Testis (tissue), 3 donors: Measurements from ENCODE around the gene DLGAP4. TPM values are rescaled to one million over a fixed set of nuclear protein-coding genes. Genes with fewer than 3 reads are reported as not detected.
"Not testable (repeated sequence)": the region's sequence is repeated elsewhere in the genome, so short reads cannot be mapped to it uniquely, and the experiment has no call there.

Source experiments
- DNase-seq: peaks from one replicate; pipeline ENCODE4 v3.0.0-alpha.2; 2019
- H3K27ac ChIP-seq, 2 donors: fragments of 200-600 bp; sonication (generic); one replicate each; pipeline ENCODE4 v1.5.1; 2019
- H3K27me3 ChIP-seq: fragments of 200-600 bp; sonication (generic); one replicate; pipeline ENCODE4 v1.5.1; 2019
- H3K36me3 ChIP-seq: fragments of 200-600 bp; sonication (generic); one replicate; pipeline ENCODE4 v1.5.1; 2017; ENCODE audit warnings: low read depth; ENCODE audit errors: missing control alignments
- H3K4me1 ChIP-seq: fragments of 200-600 bp; sonication (generic); one replicate; pipeline ENCODE4 v1.5.1; 2019
- H3K4me3 ChIP-seq, 2 donors: fragments of 200-600 bp; sonication (generic); one replicate each; pipeline ENCODE4 v1.5.1; 2017 to 2019
- H3K9me3 ChIP-seq: fragments of 200-600 bp; sonication (generic); one replicate; pipeline ENCODE4 v1.5.1; 2017
- CTCF ChIP-seq, 3 experiments: fragments of 450-650 bp in 2 of 3; fragments of 200-600 bp in 1 of 3; sonication (generic) in 1 of 3; IDR thresholded peaks; one replicate each; pipeline ENCODE4 v1.5.1; 2016 to 2019; ENCODE audit warnings: antibody characterized with exemption in 3 of 3, mild to moderate bottlenecking in 2 of 3, moderate library complexity in 1 of 3
- POLR2A ChIP-seq: fragments of 450-650 bp; IDR thresholded peaks from one replicate; pipeline ENCODE4 v1.6.1; 2017; ENCODE audit warnings: antibody characterized with exemption, mild to moderate bottlenecking, moderate library complexity
- WGBS, 2 donors: methylation state at CpG; one replicate each; pipeline ENCODE4 v1.1.5; 2018; 5-methylcytosine and 5-hydroxymethylcytosine counted together
- intact Hi-C: fragments of 100-400 bp; cut with DNase I; formaldehyde crosslinking; loops from one replicate; pipeline ENCODE4 v1.15.1; 2023; ENCODE audit warnings: low total_unique reads
- polyA plus RNA-seq: library from polyadenylated mRNA; stranded (reverse); fragments of 350-450 nt; fragmentation: Illumina TruSeq; extraction: RNeasy Lipid Tissue Mini Kit (QIAGEN cat#74804); gene quantifications from one replicate; pipeline ENCODE4 v1.2.3, GENCODE V29; 2014; ENCODE audit warnings: low read depth, low replicate concordance; ENCODE audit not compliant: insufficient read depth
- total RNA-seq, 2 donors: library from RNA; depleted of rRNA; stranded (reverse); fragments of >200 nt; gene quantifications; one replicate each; pipeline ENCODE4 v1.2.3, GENCODE V29; 2016

Gene DLGAP4
- total and polyA plus RNA-seq, 3 donors from 2014 or later, result 69.1 to 110 (median 110) TPM

DNA sequence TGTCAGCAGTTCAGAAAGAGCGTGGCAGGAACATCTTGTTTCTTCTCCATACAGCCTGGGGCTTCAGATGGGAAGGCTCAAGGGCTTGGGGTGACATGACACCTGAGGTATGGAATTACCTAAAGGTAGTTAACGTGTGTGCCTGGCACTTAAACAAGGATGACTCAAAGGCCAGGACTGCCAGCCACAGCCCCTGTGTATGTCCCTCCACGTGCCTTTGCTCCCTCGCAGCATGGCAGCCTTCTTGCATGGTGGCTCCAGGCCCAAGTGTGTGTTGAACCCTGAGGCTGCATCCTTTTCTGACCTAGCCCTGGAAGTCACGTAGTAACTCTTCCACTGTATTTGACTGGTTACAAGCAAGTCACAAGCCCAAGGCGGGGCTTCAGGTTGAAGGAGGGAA, 201.6 kb downstream of the DLGAP4 start:
- DNase-seq, result no peak
- no peaks in the 10 kb centered on the region for H3K9me3 ChIP-seq
- WGBS, 2 donors, result 88 to 94% methylated on average over 4 to 6 of the region's 6 CpGs
- intact Hi-C loops, result no loop called here
- no peaks in the 10 kb centered on the region for H3K4me1 ChIP-seq
- H3K36me3 ChIP-seq, result no peaks in the 10 kb centered on the region
- TF ChIP-seq CTCF (IDR thresholded peaks at IDR 0.05) (no peak), POLR2A (no peak)
- no peaks in the 10 kb centered on the region for H3K27me3 ChIP-seq
- H3K27ac ChIP-seq, result no peak overlapping the region
- H3K4me3 ChIP-seq, result no peak overlapping the region

DNA sequence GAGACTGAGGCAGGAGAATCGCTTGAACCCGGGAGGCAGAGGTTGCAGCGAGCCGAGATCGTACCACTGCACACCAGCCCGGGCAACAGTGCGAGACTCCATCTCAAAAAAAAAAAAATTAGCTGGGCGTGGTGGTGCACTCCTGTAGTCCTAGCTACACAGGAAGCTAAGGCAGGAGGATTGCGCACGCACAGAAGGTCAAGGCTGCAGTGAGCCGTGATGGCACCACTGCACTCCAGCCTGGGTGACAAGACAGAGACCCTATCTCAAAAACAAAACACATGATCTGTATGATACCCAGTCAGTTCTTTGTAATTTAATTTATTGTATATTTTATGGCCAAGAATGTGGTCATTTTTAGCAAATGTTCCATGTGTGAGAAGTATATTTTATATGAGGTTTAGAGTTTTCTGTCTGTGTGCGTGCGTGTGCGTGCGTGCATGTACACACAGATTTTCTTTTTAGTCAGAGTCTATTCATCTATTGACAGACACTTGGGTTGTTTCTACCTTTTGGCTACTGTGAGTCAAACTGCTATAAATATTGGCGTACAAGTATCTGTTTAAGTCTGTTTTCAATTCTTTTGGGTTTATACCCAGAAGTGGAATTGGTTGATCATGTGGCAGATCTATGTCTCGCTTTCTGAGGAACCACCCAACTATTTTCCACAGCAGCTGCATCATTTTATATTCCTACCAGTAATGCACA, 213.0 kb downstream of the DLGAP4 start:
- DNase-seq, result no peak
- intact Hi-C loops, result no loop called here
- 89% methylated on average over 17 of the region's 17 CpGs for WGBS, 2 donors
- H3K9me3 ChIP-seq, result no peaks in the 10 kb centered on the region
- no peak overlapping the region for H3K4me3 ChIP-seq
- H3K36me3 ChIP-seq, result no peaks in the 10 kb centered on the region
- TF ChIP-seq CTCF (IDR thresholded peaks at IDR 0.05), result no peak
- TF ChIP-seq POLR2A, result no peak
- no peaks in the 10 kb centered on the region for H3K27me3 ChIP-seq
- H3K4me1 ChIP-seq, result peaks cover 50% of the 10 kb centered on the region
- H3K27ac ChIP-seq, result no peak overlapping the region

DNA sequence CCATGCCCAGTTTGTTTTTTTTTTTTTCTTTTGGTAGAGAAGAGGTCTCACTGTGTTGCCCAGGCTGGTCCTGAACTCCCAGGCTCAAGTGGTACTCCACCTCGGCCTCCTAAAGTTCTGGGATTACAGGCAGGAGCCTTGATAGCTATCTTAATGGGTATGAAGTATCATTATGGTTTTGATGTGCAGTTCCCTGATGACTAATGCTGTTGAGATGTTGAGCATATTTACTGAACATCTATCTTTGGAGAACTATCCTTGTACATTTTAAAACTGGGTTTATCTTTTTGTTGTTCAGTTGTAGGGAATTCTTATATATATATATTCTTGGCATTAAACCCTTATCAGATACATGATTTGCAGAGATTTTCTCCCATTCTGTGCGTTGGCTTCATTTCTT, 213.8 kb downstream of the DLGAP4 start:
- Histone ChIP-seq H3K9me3 (no peaks in the 10 kb centered on the region), H3K27me3 (no peaks in the 10 kb centered on the region), H3K36me3 (no peaks in the 10 kb centered on the region), H3K27ac (peak overlapping the region; percentile 71 to 72), H3K4me3 (no peak overlapping the region), H3K4me1 (peaks cover 51% of the 10 kb centered on the region)
- TF ChIP-seq CTCF (IDR thresholded peaks at IDR 0.05) (no peak), POLR2A (no peak)
- intact Hi-C loops, result no loop called here
- no peak for DNase-seq
- WGBS, 2 donors, result 76 to 90% methylated on average over 2 of the region's 2 CpGs

DNA sequence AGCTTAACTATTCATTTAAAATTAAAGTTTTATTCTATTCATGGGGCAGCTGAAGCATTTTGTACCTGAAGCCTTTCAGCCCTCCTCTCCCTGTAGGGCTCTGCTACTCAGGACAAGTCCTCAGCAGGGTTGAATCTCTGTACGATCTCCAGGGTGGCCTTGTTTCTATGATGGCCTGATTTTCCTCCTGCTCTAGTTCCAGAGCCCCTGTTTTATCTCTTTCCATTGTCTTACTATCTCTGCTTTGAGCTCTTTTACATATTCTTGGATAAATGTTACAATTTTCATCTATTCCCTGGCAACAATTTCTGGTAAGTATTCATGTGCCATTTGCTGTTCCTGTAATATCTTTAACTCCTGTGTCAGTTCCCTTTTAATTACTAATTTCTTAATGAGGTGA, 215.4 kb downstream of the DLGAP4 start:
- H3K9me3 ChIP-seq, result no peaks in the 10 kb centered on the region
- TF ChIP-seq POLR2A, result no peak
- no peak for TF ChIP-seq CTCF (IDR thresholded peaks at IDR 0.05)
- H3K4me1 ChIP-seq, result peaks cover 53% of the 10 kb centered on the region

DNA sequence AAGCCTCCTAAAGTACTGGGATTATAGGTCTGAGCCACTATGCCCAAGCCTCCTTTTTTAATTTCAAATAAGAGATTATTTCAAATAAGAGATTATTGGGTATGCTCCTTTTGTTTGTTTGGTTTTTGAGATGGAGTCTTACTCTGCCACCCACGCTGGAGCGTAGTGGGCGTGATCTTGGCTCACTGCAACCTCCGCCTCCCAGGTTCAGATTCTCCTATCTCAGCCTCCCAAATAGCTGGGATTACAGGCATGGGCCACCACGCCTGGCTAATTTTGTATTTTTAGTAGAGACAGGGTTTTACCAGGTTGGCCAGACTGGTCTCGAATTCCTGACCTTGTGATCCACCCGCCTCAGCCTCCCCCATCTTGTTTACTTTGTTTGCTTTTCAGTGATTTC, 216.3 kb downstream of the DLGAP4 start:
- H3K4me3 ChIP-seq, H3K9me3 ChIP-seq, DNase-seq, H3K27me3 ChIP-seq, intact Hi-C loops, H3K36me3 ChIP-seq: not testable (repeated sequence)
- Histone ChIP-seq H3K27ac (peak overlapping the region; percentile 71 to 72), H3K4me1 (peaks cover 61% of the 10 kb centered on the region)
- 68 to 70% methylated on average over 7 of the region's 7 CpGs for WGBS, 2 donors

More for the DNA sequence above, 215.4 kb downstream of the DLGAP4 start:
- H3K4me3 ChIP-seq, result no peak overlapping the region
- H3K27ac ChIP-seq, result peak overlapping the region; percentile 71 to 72
- no peaks in the 10 kb centered on the region for H3K36me3 ChIP-seq
- 59 to 64% methylated on average over 1 of the region's 1 CpG for WGBS, 2 donors
- no peaks in the 10 kb centered on the region for H3K27me3 ChIP-seq
- intact Hi-C loops, result no loop called here
- no peak for DNase-seq
